Neural crest cell (in vitro differentiated cells): ENCODE data around the gene DCANP1. TPM values are rescaled to one million over a fixed set of nuclear protein-coding genes. Genes with fewer than 3 reads are reported as not detected.

Source experiments
- DNase-seq: peaks from one replicate; pipeline ENCODE4 v3.0.0; 2021; ENCODE audit warnings: low read depth, mixed read lengths, low spot score
- H3K27ac Mint-ChIP-seq: one replicate; pipeline ENCODE4 v1.8.0; 2021; ENCODE audit warnings: mild to moderate bottlenecking, mixed read lengths; ENCODE audit not compliant: unreplicated experiment
- H3K27me3 Mint-ChIP-seq: 2 replicates; pipeline ENCODE4 v1.8.0; 2021; ENCODE audit warnings: low read depth, mild to moderate bottlenecking, mixed read lengths
- H3K36me3 Mint-ChIP-seq: 2 replicates; pipeline ENCODE4 v1.8.0; 2021; ENCODE audit warnings: low read depth, mild to moderate bottlenecking, mixed read lengths
- H3K4me1 Mint-ChIP-seq: 2 replicates; pipeline ENCODE4 v1.8.0; 2021; ENCODE audit warnings: mixed read lengths
- H3K4me3 Mint-ChIP-seq: one replicate; pipeline ENCODE4 v1.8.0; 2021; ENCODE audit warnings: mild to moderate bottlenecking, mixed read lengths
- H3K9me3 Mint-ChIP-seq: 2 replicates; pipeline ENCODE4 v1.8.0; 2021; ENCODE audit warnings: mixed read lengths
- CTCF ChIP-seq: fragments of 200-600 bp; sonication (generic); conservative IDR thresholded peaks from 2 replicates; pipeline ENCODE4 v1.5.0; 2021; ENCODE audit warnings: antibody characterized with exemption, mild to moderate bottlenecking
- total RNA-seq: library from RNA; stranded (reverse); gene quantifications from 2 replicates; pipeline ENCODE4 v1.2.1, GENCODE V29; 2021

DCANP1 gene
- total RNA-seq, 1 donor from 2014 or later = not detected

GRCh38 chr5:135445306-135445985 lies 1.7 kb downstream of the DCANP1 start:
- H3K27ac Mint-ChIP-seq = no peak overlapping the region
- no peak overlapping the region for H3K4me3 Mint-ChIP-seq
- no peaks in the 10 kb centered on the region for H3K36me3 Mint-ChIP-seq
- H3K27me3 Mint-ChIP-seq = no peaks in the 10 kb centered on the region
- no peak for TF ChIP-seq CTCF
- H3K9me3 Mint-ChIP-seq = peaks cover 2% of the 10 kb centered on the region
- no peak for DNase-seq
- H3K4me1 Mint-ChIP-seq = peaks cover 8% of the 10 kb centered on the region

GRCh38 chr5:135444881-135445280 lies 2.3 kb downstream of the DCANP1 start:
- Mint-ChIP-seq H3K27ac (no peak overlapping the region), H3K9me3 (peaks cover 2% of the 10 kb centered on the region), H3K36me3 (no peaks in the 10 kb centered on the region), H3K27me3 (no peaks in the 10 kb centered on the region), H3K4me1 (peaks cover 3% of the 10 kb centered on the region), H3K4me3 (no peak overlapping the region)
- TF ChIP-seq CTCF = no peak
- no peak for DNase-seq

GRCh38 chr5:135444360-135444759 lies 2.8 kb downstream of the DCANP1 start:
- Mint-ChIP-seq H3K27me3 (no peaks in the 10 kb centered on the region), H3K9me3 (peaks cover 2% of the 10 kb centered on the region), H3K36me3 (no peaks in the 10 kb centered on the region), H3K4me3 (no peak overlapping the region), H3K27ac (no peak overlapping the region), H3K4me1 (peaks cover 3% of the 10 kb centered on the region)
- DNase-seq = no peak
- no peak for TF ChIP-seq CTCF

GRCh38 chr5:135443161-135443960 lies 3.8 kb downstream of the DCANP1 start:
- H3K36me3 Mint-ChIP-seq = no peaks in the 10 kb centered on the region
- no peak overlapping the region for H3K4me3 Mint-ChIP-seq
- no peak for DNase-seq
- peaks cover 2% of the 10 kb centered on the region for H3K9me3 Mint-ChIP-seq
- no peak overlapping the region for H3K27ac Mint-ChIP-seq
- no peaks in the 10 kb centered on the region for H3K27me3 Mint-ChIP-seq
- H3K4me1 Mint-ChIP-seq = peaks cover 3% of the 10 kb centered on the region
- no peak for TF ChIP-seq CTCF

GRCh38 chr5:135442431-135443160 lies 4.6 kb downstream of the DCANP1 start:
- Mint-ChIP-seq H3K27ac (no peak overlapping the region), H3K4me3 (no peak overlapping the region)
- DNase-seq = no peak

More at GRCh38 chr5:135442431-135443160, 4.6 kb downstream of the DCANP1 start:
- TF ChIP-seq CTCF = no peak
- Mint-ChIP-seq H3K4me1 (peaks cover 3% of the 10 kb centered on the region), H3K27me3 (no peaks in the 10 kb centered on the region), H3K9me3 (peaks cover 2% of the 10 kb centered on the region), H3K36me3 (no peaks in the 10 kb centered on the region)
